Breast epithelium (tissue), 4 donors: ENCODE data around the gene CAMK2D. TPM values are rescaled to one million over a fixed set of nuclear protein-coding genes. Genes with fewer than 3 reads are reported as not detected.

Source experiments
- DNase-seq, 2 donors: peaks; one replicate each; pipeline ENCODE4 v3.0.0-alpha.2; 2019; ENCODE audit warnings: low spot score in 2 of 2
- H3K27ac ChIP-seq, 2 donors: fragments of 200-600 bp; sonication (generic) in 1 of 2; one replicate each; pipeline ENCODE4 v1.5.1; 2016 to 2019; ENCODE audit warnings: mild to moderate bottlenecking in 1 of 2
- H3K27me3 ChIP-seq, 2 donors: fragments of 200-600 bp; sonication (generic) in 1 of 2; one replicate each; pipeline versions ENCODE4 v1.5.1 to v1.6.0; 2017 to 2019; ENCODE audit warnings: control low read depth in 1 of 2, mild to moderate bottlenecking in 1 of 2
- H3K36me3 ChIP-seq: fragments of 200-600 bp; one replicate; pipeline ENCODE4 v1.5.1; 2019
- H3K4me1 ChIP-seq, 2 donors: fragments of 200-600 bp; sonication (generic); one replicate each; pipeline ENCODE4 v1.5.1; 2016 to 2019; ENCODE audit warnings: control low read depth in 1 of 2
- H3K4me3 ChIP-seq, 3 donors: fragments of 200-600 bp; sonication (generic); 1 replicate in 2 of 3; 2 replicates in 1 of 3; pipeline ENCODE4 v1.5.1; 2016 to 2019; ENCODE audit warnings: mild to moderate bottlenecking in 3 of 3, moderate library complexity in 2 of 3
- H3K9me3 ChIP-seq, 2 donors: fragments of 200-600 bp; sonication (generic) in 1 of 2; one replicate each; pipeline ENCODE4 v1.5.1; 2016 to 2019; ENCODE audit warnings: control low read depth in 1 of 2
- POLR2A ChIP-seq: fragments of 450-650 bp; IDR thresholded peaks from one replicate; pipeline ENCODE4 v1.6.1; 2016; ENCODE audit warnings: antibody characterized with exemption, mild to moderate bottlenecking, moderate library complexity
- POLR2AphosphoS5 ChIP-seq, 3 donors: sonication (generic); formaldehyde crosslinking; IDR thresholded peaks; one replicate each; pipeline ENCODE4 v1.6.1; 2017; ENCODE audit warnings: antibody characterized with exemption in 3 of 3
- intact Hi-C: fragments of 100-400 bp; cut with DNase I; formaldehyde crosslinking; loops from one replicate; pipeline ENCODE4 v1.15.1; 2023; ENCODE audit warnings: low total_unique reads
- total RNA-seq, 3 donors: library from RNA; depleted of rRNA; stranded (reverse); fragments of >200 nt; gene quantifications; one replicate each; pipeline ENCODE4 v1.1.0, GENCODE V29; 2016
- TF ChIP-seq, protein P1 (sequence below), 3 donors: fragments of 450-650 bp; IDR thresholded peaks; one replicate each; pipeline ENCODE4 v1.5.1; 2016 to 2017; ENCODE audit warnings: antibody characterized with exemption in 3 of 3, mild to moderate bottlenecking in 3 of 3, moderate library complexity in 3 of 3

The CAMK2D gene
- total RNA-seq, 3 donors from 2014 or later: 47.7 to 62.1 (median 57.7) TPM

DNA sequence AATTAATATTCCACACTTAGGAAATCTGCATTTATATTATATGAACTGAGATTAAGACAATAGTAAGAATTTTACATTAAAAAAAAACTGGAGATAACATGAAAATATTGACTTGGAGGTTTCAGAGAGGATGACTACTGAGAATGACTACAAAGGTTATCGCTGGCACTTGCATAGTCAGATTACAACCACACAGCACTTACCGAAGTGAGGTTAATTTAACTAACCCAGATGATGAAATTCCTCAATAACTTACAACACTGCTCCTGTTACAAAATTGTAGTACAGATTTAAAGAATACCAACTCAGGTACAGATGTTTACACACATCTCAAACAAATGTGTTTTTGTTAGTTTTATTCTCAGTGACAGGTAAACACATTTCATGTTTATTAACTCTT lies 283.5 kb downstream of the CAMK2D start:
- H3K36me3 ChIP-seq: no peaks in the 10 kb centered on the region
- intact Hi-C loops: no loop called here
- no peak for DNase-seq

DNA sequence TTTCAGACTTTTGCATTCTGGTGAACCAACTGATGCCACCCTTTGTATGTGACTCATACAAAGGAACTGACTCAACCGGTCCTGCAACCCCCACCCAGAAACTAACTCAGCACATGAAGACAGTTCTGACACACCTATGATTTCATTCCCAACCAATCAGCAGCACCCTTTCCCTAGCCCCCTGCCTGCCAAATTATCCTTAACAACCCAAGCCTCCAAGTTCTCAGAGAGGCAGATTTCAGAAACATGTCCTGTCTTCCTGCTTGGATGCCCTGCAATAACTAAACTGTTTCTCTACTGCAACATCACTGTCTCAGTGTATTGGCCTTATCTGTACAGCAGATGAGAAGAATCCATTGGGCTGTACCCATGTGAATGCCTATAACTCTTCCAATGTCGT lies 284.7 kb downstream of the CAMK2D start:
- peaks cover 6 to 7% of the 10 kb centered on the region in 2 donors for H3K9me3 ChIP-seq
- H3K27ac ChIP-seq: no peak overlapping the region
- H3K4me3 ChIP-seq: no peak overlapping the region
- no peaks in the 10 kb centered on the region for H3K27me3 ChIP-seq
- H3K4me1 ChIP-seq: no peaks in the 10 kb centered on the region
- no peaks in the 10 kb centered on the region for H3K36me3 ChIP-seq
- no peak for TF ChIP-seq POLR2A
- no peak for TF ChIP-seq POLR2AphosphoS5 (IDR thresholded peaks at IDR 0.05)
- TF ChIP-seq, protein P1, sequence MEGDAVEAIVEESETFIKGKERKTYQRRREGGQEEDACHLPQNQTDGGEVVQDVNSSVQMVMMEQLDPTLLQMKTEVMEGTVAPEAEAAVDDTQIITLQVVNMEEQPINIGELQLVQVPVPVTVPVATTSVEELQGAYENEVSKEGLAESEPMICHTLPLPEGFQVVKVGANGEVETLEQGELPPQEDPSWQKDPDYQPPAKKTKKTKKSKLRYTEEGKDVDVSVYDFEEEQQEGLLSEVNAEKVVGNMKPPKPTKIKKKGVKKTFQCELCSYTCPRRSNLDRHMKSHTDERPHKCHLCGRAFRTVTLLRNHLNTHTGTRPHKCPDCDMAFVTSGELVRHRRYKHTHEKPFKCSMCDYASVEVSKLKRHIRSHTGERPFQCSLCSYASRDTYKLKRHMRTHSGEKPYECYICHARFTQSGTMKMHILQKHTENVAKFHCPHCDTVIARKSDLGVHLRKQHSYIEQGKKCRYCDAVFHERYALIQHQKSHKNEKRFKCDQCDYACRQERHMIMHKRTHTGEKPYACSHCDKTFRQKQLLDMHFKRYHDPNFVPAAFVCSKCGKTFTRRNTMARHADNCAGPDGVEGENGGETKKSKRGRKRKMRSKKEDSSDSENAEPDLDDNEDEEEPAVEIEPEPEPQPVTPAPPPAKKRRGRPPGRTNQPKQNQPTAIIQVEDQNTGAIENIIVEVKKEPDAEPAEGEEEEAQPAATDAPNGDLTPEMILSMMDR (IDR thresholded peaks at IDR 0.05): no peak
- intact Hi-C loops: no loop called here
- DNase-seq: no peak

More for the DNA sequence above, 283.5 kb downstream of the CAMK2D start:
- Histone ChIP-seq H3K27ac (no peak overlapping the region), H3K9me3 (peaks cover 6 to 7% of the 10 kb centered on the region in 2 donors), H3K4me3 (no peak overlapping the region), H3K27me3 (no peaks in the 10 kb centered on the region), H3K4me1 (no peaks in the 10 kb centered on the region)
- TF ChIP-seq POLR2A (no peak), POLR2AphosphoS5 (IDR thresholded peaks at IDR 0.05) (no peak)
- TF ChIP-seq, protein P1 (IDR thresholded peaks at IDR 0.05): no peak

- Histone ChIP-seq H3K9me3 (peaks cover 6 to 7% of the 10 kb centered on the region in 2 donors), H3K4me1 (no peaks in the 10 kb centered on the region), H3K27ac (no peak overlapping the region), H3K36me3 (no peaks in the 10 kb centered on the region), H3K4me3 (no peak overlapping the region), H3K27me3 (no peaks in the 10 kb centered on the region)
- no peak for TF ChIP-seq POLR2AphosphoS5 (IDR thresholded peaks at IDR 0.05)
- TF ChIP-seq, protein P1 (IDR thresholded peaks at IDR 0.05): no peak
- no peak for TF ChIP-seq POLR2A
- intact Hi-C loops: no loop called here
- DNase-seq: no peak
These were observed 287.5 kb downstream of the CAMK2D start for GRCh38 chr4:113474017-113474416.

GRCh38 chr4:113472864-113473263 lies 288.7 kb downstream of the CAMK2D start:
- no peaks in the 10 kb centered on the region for H3K27me3 ChIP-seq

DNA sequence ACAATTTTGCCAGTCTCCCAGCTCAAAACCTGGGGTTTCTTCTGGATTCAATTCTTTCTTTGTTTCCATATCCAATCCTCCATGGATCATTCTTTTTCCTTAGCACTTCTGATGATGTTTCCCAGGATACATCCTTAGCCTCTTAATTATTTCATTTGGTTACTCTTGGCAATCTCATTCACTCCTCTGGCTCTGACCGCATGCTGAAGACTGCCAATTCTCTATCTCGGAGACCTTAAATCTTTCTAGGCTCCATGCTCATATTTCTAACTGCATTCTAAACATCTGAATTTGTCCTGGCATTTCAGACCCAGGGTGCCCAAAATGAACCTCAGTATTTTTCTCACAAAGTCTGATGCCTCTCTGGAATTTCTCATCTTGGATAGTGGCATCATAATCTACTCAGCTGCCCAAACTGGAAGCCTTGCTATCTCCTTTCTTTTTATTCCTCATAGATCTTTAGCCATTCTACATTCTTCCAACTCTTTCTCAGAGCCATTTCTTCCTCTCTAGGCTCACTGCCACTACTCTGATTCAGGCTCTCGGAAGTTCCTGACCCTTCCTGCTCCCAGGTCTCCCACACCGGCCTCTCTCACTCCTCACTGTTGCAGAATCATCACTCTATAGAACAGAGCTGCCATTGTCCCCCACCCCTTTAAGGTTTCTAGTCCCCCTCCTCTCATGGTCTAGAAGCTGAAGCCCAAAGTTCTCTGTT lies 290.2 kb downstream of the CAMK2D start:
- Histone ChIP-seq H3K9me3 (no peaks in the 10 kb centered on the region), H3K4me1 (no peaks in the 10 kb centered on the region), H3K27ac (peak overlapping the region in 1 of 2 donors; percentile 13), H3K36me3 (no peaks in the 10 kb centered on the region), H3K4me3 (no peak overlapping the region), H3K27me3 (no peaks in the 10 kb centered on the region)
- DNase-seq: no peak
- no peak for TF ChIP-seq POLR2A
- no peak for TF ChIP-seq POLR2AphosphoS5 (IDR thresholded peaks at IDR 0.05)
- TF ChIP-seq, protein P1 (IDR thresholded peaks at IDR 0.05): no peak
- intact Hi-C loops: no loop called here

More at GRCh38 chr4:113472864-113473263, 288.7 kb downstream of the CAMK2D start:
- H3K27ac ChIP-seq: peak overlapping the region in 1 of 2 donors; percentile 8
- H3K36me3 ChIP-seq: no peaks in the 10 kb centered on the region
- TF ChIP-seq POLR2AphosphoS5 (IDR thresholded peaks at IDR 0.05) (no peak), POLR2A (no peak)
- TF ChIP-seq, protein P1 (IDR thresholded peaks at IDR 0.05): no peak
- intact Hi-C loops: no loop called here
- no peaks in the 10 kb centered on the region for H3K4me1 ChIP-seq
- H3K4me3 ChIP-seq: no peak overlapping the region
- H3K9me3 ChIP-seq: peaks cover 6 to 7% of the 10 kb centered on the region in 2 donors
- DNase-seq: no peak
